HL-60 (cell line): Measurements from ENCODE around the gene TMEM245.

Experiments used
- GABPA ChIP-seq: IDR thresholded peaks from 2 replicates; pipeline ENCODE4 v1.6.1; 2012; ENCODE audit warnings: low read depth
- POLR2AphosphoS5 ChIP-seq: IDR thresholded peaks from 2 replicates; pipeline ENCODE4 v1.6.1; 2012; ENCODE audit warnings: low read depth
- SPI1 ChIP-seq: IDR thresholded peaks from 2 replicates; pipeline ENCODE4 v1.6.1; 2012; ENCODE audit warnings: low read depth, mild to moderate bottlenecking, borderline replicate concordance
- TF ChIP-seq, protein P1 (sequence below): IDR thresholded peaks from one replicate; pipeline ENCODE4 v1.5.1; 2011; ENCODE audit warnings: low read length, control low read depth, inconsistent platforms; ENCODE audit not compliant: insufficient read depth
- TF ChIP-seq, protein P2 (sequence below): IDR thresholded peaks from 2 replicates; pipeline ENCODE4 v1.6.1; 2012; ENCODE audit warnings: low read depth; ENCODE audit not compliant: insufficient replicate concordance

- TF ChIP-seq, protein P1, sequence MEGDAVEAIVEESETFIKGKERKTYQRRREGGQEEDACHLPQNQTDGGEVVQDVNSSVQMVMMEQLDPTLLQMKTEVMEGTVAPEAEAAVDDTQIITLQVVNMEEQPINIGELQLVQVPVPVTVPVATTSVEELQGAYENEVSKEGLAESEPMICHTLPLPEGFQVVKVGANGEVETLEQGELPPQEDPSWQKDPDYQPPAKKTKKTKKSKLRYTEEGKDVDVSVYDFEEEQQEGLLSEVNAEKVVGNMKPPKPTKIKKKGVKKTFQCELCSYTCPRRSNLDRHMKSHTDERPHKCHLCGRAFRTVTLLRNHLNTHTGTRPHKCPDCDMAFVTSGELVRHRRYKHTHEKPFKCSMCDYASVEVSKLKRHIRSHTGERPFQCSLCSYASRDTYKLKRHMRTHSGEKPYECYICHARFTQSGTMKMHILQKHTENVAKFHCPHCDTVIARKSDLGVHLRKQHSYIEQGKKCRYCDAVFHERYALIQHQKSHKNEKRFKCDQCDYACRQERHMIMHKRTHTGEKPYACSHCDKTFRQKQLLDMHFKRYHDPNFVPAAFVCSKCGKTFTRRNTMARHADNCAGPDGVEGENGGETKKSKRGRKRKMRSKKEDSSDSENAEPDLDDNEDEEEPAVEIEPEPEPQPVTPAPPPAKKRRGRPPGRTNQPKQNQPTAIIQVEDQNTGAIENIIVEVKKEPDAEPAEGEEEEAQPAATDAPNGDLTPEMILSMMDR, result no peak
- TF ChIP-seq SPI1, result no peak
- TF ChIP-seq POLR2AphosphoS5, result no peak
- TF ChIP-seq, protein P2, sequence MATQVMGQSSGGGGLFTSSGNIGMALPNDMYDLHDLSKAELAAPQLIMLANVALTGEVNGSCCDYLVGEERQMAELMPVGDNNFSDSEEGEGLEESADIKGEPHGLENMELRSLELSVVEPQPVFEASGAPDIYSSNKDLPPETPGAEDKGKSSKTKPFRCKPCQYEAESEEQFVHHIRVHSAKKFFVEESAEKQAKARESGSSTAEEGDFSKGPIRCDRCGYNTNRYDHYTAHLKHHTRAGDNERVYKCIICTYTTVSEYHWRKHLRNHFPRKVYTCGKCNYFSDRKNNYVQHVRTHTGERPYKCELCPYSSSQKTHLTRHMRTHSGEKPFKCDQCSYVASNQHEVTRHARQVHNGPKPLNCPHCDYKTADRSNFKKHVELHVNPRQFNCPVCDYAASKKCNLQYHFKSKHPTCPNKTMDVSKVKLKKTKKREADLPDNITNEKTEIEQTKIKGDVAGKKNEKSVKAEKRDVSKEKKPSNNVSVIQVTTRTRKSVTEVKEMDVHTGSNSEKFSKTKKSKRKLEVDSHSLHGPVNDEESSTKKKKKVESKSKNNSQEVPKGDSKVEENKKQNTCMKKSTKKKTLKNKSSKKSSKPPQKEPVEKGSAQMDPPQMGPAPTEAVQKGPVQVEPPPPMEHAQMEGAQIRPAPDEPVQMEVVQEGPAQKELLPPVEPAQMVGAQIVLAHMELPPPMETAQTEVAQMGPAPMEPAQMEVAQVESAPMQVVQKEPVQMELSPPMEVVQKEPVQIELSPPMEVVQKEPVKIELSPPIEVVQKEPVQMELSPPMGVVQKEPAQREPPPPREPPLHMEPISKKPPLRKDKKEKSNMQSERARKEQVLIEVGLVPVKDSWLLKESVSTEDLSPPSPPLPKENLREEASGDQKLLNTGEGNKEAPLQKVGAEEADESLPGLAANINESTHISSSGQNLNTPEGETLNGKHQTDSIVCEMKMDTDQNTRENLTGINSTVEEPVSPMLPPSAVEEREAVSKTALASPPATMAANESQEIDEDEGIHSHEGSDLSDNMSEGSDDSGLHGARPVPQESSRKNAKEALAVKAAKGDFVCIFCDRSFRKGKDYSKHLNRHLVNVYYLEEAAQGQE, result no peak
- TF ChIP-seq GABPA, result no peak
Measured at GRCh38 chr9:109115931-109116526, 3.7 kb downstream of the TMEM245 start.
